GM21381 (cell line): ENCODE measurements around the gene DZIP1L.

Experiments used
- ATAC-seq: cut with Tn5 transposase; IDR thresholded peaks from one replicate; pipeline ENCODE4 v1.9.1; 2021; ENCODE audit warnings: mild to moderate bottlenecking, moderate library complexity; ENCODE audit not compliant: unreplicated experiment

The DZIP1L gene

GRCh38 chr3:138038725-138039462 lies 76.5 kb downstream of the DZIP1L start:
- ATAC-seq, result no peak

GRCh38 chr3:138036572-138036971 lies 78.8 kb downstream of the DZIP1L start:
- ATAC-seq, result no peak

- ATAC-seq, result no peak
Observed at GRCh38 chr3:138034918-138035317, 80.5 kb downstream of the DZIP1L start.

GRCh38 chr3:138033202-138033691 lies 82.2 kb downstream of the DZIP1L start:
- no peak for ATAC-seq

GRCh38 chr3:138032567-138032966 lies 82.8 kb downstream of the DZIP1L start:
- ATAC-seq, result peak; percentile 39

- ATAC-seq, result no peak
Observed at GRCh38 chr3:138031536-138031935, 83.9 kb downstream of the DZIP1L start.

GRCh38 chr3:138030734-138031280 lies 84.6 kb downstream of the DZIP1L start:
- ATAC-seq, result no peak

- ATAC-seq, result no peak
Observed at GRCh38 chr3:138027821-138028220, 87.6 kb downstream of the DZIP1L start.

GRCh38 chr3:138025553-138025952 lies 89.9 kb downstream of the DZIP1L start:
- no peak for ATAC-seq

GRCh38 chr3:138023754-138024153 lies 91.7 kb downstream of the DZIP1L start:
- no peak for ATAC-seq

- ATAC-seq, result no peak
Observed at GRCh38 chr3:138019281-138020069, 95.9 kb downstream of the DZIP1L start.

GRCh38 chr3:138016065-138016464 lies 99.3 kb downstream of the DZIP1L start:
- ATAC-seq, result no peak

GRCh38 chr3:138012526-138012925 lies 102.9 kb downstream of the DZIP1L start:
- no peak for ATAC-seq
